OCI-LY3 (cell line): ENCODE measurements around the gene CFAP74.
A peak's percentile ranks its signal among the peaks of the same experiment; 100 is the strongest.

ENCODE experiments used
- H2AFZ ChIP-seq: fragments of 200-600, 300-600 bp; shearing (Covaris generic); 2 replicates; pipeline ENCODE4 v1.6.0; 2014; ENCODE audit warnings: antibody characterized with exemption, low read depth, low read length
- H3K27ac ChIP-seq: fragments of 200-600, 300-600 bp; sonication (generic); 2 replicates; pipeline ENCODE4 v1.5.1; 2014; ENCODE audit warnings: mild to moderate bottlenecking, low read length, moderate library complexity, mixed read lengths
- H3K27me3 ChIP-seq: fragments of 200-600, 300-600 bp; sonication (generic); 2 replicates; pipeline ENCODE4 v1.6.1; 2014; ENCODE audit warnings: low read depth, low read length, mixed read lengths
- H3K36me3 ChIP-seq: fragments of 200-600, 300-600 bp; sonication (generic); replicated peaks from 2 replicates; pipeline ENCODE3; 2014; ENCODE audit warnings: low read depth, low read length, mixed read lengths
- H3K4me1 ChIP-seq: fragments of 300-600, 200-600 bp; sonication (generic); 2 replicates; pipeline ENCODE4 v1.6.1; 2014; ENCODE audit warnings: low read length, mixed read lengths
- H3K4me2 ChIP-seq: fragments of 200-600, 300-600 bp; sonication (generic); 2 replicates; pipeline ENCODE4 v1.6.1; 2014; ENCODE audit warnings: low read length, mixed read lengths
- H3K4me3 ChIP-seq: fragments of 300-600, 200-600 bp; sonication (generic); 2 replicates; pipeline ENCODE4 v1.5.1; 2014; ENCODE audit warnings: antibody characterized with exemption, mild to moderate bottlenecking, low read length, moderate library complexity
- H3K79me2 ChIP-seq: fragments of 300-600, 200-600 bp; shearing (Covaris generic); 2 replicates; pipeline ENCODE4 v1.6.1; 2014; ENCODE audit warnings: mild to moderate bottlenecking, low read length, mixed read lengths
- H3K9ac ChIP-seq: fragments of 300-600, 200-600 bp; shearing (Covaris generic); 2 replicates; pipeline ENCODE4 v1.6.0; 2014; ENCODE audit warnings: mild to moderate bottlenecking, low read length, moderate library complexity
- H3K9me3 ChIP-seq: fragments of 200-600, 300-600 bp; shearing (Covaris generic); 2 replicates; pipeline ENCODE4 v1.6.1; 2014; ENCODE audit warnings: low read length, mixed read lengths; ENCODE audit not compliant: insufficient read depth
- H4K20me1 ChIP-seq: fragments of 200-600, 300-600 bp; sonication (generic); 2 replicates; pipeline ENCODE4 v1.6.1; 2016; ENCODE audit warnings: low read length, mixed read lengths; ENCODE audit not compliant: insufficient read depth
- CTCF ChIP-seq: fragments of 200-600, 300-600 bp; sonication (generic); IDR thresholded peaks from 2 replicates; pipeline ENCODE4 v1.5.1; 2014; ENCODE audit warnings: antibody characterized with exemption, low read length, low read depth
- EZH2phosphoT487 ChIP-seq: fragments of 200-600 bp; shearing (Covaris generic); IDR thresholded peaks from 2 replicates; pipeline ENCODE4 v1.6.1; 2018; ENCODE audit warnings: antibody characterized with exemption, mixed run types, low read depth

The CFAP74 gene

DNA sequence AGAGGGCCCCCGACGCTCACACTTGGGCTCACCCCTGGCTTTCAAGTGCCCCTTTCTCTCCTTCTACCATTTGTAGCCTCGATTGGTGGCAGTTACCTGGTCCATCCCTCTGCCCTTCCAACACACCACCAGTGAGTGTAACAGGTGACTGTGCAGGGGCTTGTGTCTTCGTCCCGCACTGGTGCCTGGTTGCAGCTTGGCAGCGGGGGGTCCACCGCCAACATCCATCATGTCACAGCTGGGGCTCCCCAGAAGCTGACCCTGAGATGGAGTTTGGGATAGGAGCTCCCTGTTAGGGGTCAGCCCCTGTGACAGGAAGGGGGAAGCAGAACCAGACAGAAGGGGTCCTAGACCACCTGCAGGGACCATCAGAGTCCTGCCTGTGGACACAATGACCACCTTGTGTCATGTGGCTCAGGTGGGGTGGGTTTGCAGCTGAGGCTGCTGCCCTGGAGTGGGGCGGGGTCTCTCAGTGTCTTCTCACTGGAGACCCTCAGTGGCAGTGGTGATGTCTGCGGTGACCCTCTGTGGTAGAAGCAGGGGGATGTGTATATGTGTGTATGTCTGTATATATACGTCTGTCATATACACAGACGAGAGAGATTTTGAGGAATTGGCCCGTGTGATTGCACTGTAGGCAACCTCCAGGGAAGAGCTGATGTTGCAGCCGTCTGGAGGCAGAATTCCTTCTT, 92.1 kb downstream of the CFAP74 start:
- Histone ChIP-seq H3K79me2 (peaks cover 8% of the 10 kb centered on the region; the same call in 1 of the 2 replicates), H3K9me3 (no peaks in the 10 kb centered on the region), H3K36me3 (no peaks in the 10 kb centered on the region), H4K20me1 (no peaks in the 10 kb centered on the region), H3K27ac (no peak overlapping the region), H3K4me3 (no peak overlapping the region), H3K4me1 (peaks cover 39% of the 10 kb centered on the region), H3K9ac (no peak overlapping the region), H3K27me3 (no peaks in the 10 kb centered on the region), H2AFZ (no peak overlapping the region), H3K4me2 (no peak overlapping the region)
- no peak for TF ChIP-seq EZH2phosphoT487
- TF ChIP-seq CTCF, result no peak

GRCh38 chr1:1910651-1911331, 92.8 kb downstream of the CFAP74 start:
- H3K9ac ChIP-seq, result peak overlapping the region; percentile 30; the same call in 1 of the 2 replicates
- H3K9me3 ChIP-seq, result no peaks in the 10 kb centered on the region
- H3K4me1 ChIP-seq, result peaks cover 45% of the 10 kb centered on the region
- no peaks in the 10 kb centered on the region for H3K36me3 ChIP-seq
- H3K4me2 ChIP-seq, result peak overlapping the region; percentile 42
- TF ChIP-seq EZH2phosphoT487, result no peak
- TF ChIP-seq CTCF, result no peak
- H2AFZ ChIP-seq, result no peak overlapping the region; the same call in 1 of the 2 replicates
- H3K27me3 ChIP-seq, result no peaks in the 10 kb centered on the region
- peak overlapping the region; percentile 29 for H3K27ac ChIP-seq
- H4K20me1 ChIP-seq, result no peaks in the 10 kb centered on the region
- H3K79me2 ChIP-seq, result peaks cover 8% of the 10 kb centered on the region; the same call in 1 of the 2 replicates
- peak overlapping the region; percentile 73; the same call in 1 of the 2 replicates for H3K4me3 ChIP-seq

DNA sequence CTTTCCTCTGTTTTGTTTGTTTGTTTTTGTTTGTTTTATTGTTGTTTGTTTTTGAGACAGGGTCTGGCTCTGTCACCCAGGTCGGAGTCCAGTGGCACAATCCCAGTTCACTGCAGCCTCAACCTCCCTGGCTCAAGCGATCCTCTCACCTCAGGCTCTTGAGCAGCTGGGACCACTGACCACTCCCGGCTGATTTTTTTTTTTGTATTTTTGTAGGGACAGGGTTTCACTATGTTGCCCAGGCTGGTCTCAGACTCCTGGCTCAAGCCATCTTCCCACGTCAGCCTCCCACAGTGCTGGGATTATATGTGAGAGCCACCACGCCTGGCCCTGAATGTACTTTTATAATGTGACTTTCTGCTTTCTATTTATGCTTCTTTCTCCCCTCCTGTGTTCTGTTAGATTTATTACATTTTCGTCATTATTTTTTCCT, 93.5 kb downstream of the CFAP74 start:
- TF ChIP-seq EZH2phosphoT487 (no peak), CTCF (no peak)
- Histone ChIP-seq H3K4me1 (peaks cover 45% of the 10 kb centered on the region), H3K4me3 (peak overlapping the region; percentile 73; the same call in 1 of the 2 replicates), H3K9me3 (no peaks in the 10 kb centered on the region), H3K9ac (peak overlapping the region; percentile 30; the same call in 1 of the 2 replicates), H3K4me2 (peak overlapping the region; percentile 42), H3K79me2 (peaks cover 8% of the 10 kb centered on the region; the same call in 1 of the 2 replicates), H2AFZ (no peak overlapping the region; the same call in 1 of the 2 replicates), H4K20me1 (no peaks in the 10 kb centered on the region), H3K27ac (peak overlapping the region; percentile 29), H3K27me3 (no peaks in the 10 kb centered on the region), H3K36me3 (no peaks in the 10 kb centered on the region)

DNA sequence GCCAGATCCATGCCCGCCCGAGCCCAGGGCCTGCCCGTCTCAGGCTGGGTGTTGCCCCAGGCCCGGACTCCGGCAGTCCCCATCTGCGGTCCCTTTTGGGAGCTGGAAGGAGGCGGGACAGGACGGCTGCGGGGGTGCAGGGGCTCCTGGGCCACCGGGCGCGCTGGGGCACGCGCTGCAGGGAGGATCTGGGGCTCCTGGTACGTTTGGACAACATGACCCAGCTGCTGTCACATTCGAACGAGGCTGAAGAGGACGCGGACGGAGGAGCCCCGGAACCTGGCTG, 95.1 kb downstream of the CFAP74 start:
- H3K9me3 ChIP-seq, result no peaks in the 10 kb centered on the region
- peaks cover 8% of the 10 kb centered on the region; the same call in 1 of the 2 replicates for H3K79me2 ChIP-seq
- TF ChIP-seq EZH2phosphoT487 (no peak), CTCF (no peak)
- H3K36me3 ChIP-seq, result no peaks in the 10 kb centered on the region
- H3K4me2 ChIP-seq, result peak overlapping the region; percentile 100
- H2AFZ ChIP-seq, result peak overlapping the region; percentile 62; the same call in 1 of the 2 replicates
- peaks cover 45% of the 10 kb centered on the region for H3K4me1 ChIP-seq
- H4K20me1 ChIP-seq, result no peaks in the 10 kb centered on the region
- H3K4me3 ChIP-seq, result peak overlapping the region; percentile 99
- peak overlapping the region; percentile 93 for H3K9ac ChIP-seq
- no peaks in the 10 kb centered on the region for H3K27me3 ChIP-seq
- H3K27ac ChIP-seq, result peak overlapping the region; percentile 64
